ENCODE measurements around the gene GABARAP. TPM values are rescaled to one million over a fixed set of nuclear protein-coding genes. Genes with fewer than 3 reads are reported as not detected.
A peak's percentile ranks its signal among the peaks of the same experiment; 100 is the strongest.

GABARAP gene
- total and polyA plus RNA-seq, 10 of the 15 experiments (the other 5 are each of a cell fraction or from before 2014, with no cell fraction given): 134 to 613 (median 285) TPM

DNA sequence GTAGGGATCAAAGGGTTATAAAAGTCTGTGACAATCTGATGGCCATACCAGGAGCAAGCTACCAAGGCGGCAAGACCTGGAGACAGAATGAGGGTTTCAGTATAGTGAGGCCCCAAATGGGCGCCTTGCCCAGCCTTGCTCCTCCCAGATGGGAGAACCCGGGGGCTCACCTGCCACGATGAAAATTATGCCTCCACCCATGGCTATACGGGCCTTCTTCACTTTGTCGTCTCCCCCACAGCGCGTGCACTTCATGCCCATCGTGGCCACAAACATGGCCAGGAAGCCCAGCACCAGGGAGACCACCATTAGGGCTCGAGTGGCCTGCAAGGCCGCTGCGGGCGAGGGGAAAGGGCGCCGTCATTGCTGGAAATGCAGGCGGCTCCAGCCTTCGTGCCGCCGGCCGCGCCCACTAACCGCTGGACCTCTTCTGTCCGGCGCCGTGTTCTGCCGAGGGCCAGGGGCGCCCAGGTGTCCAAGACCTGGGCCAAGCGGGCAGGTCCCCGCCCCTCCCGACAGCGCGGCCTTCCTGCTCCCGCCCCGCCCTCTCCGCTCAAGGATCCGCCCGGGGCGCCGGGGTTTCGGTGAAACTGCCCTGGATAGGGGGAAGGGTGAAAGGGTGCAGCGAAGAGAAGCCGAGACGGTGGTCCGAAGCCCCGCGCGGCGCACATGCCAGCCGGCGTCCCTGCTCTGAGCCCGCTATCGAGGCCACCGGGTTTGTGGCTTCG, 18.6 kb upstream of the GABARAP start:
- DNase-seq (ENCODE audit: low read depth, low spot score) (no peak), FAIRE-seq (no peak), ATAC-seq (peak; percentile 48)
- POLR2A ChIA-PET: no interaction called here
- H3K79me2 ChIP-seq (ENCODE audit: control insufficient read depth, insufficient read depth, low read length): no peaks in the 10 kb centered on the region
- H4K20me1 ChIP-seq (ENCODE audit: control insufficient read depth, insufficient read depth): no peaks in the 10 kb centered on the region
- H3K4me1 ChIP-seq (ENCODE audit: control insufficient read depth, insufficient read depth, low read length): peaks cover 17% of the 10 kb centered on the region
- H3K27me3 ChIP-seq (replicated peaks in 1 of 2; ENCODE audit: control insufficient read depth in 2 of 2, insufficient read depth in 2 of 2, low read length in 1 of 2): peaks cover 3 to 5% of the 10 kb centered on the region in 2 experiments; a peak in 2 of 4 replicates
- SMC1A ChIA-PET (ENCODE audit: uncharacterized antibody, unreplicated experiment): no interaction called here
- peak overlapping the region; percentile 65 for H2AFZ ChIP-seq (ENCODE audit: control insufficient read depth, low read depth, low read length)
- H3K4me3 ChIP-seq: peak overlapping the region; percentile 64
- peak overlapping the region; percentile 43 for H3K9ac ChIP-seq (ENCODE audit: control insufficient read depth, insufficient read depth, low read length)
- WGBS (ENCODE audit: insufficient coverage, insufficient replicate concordance, low lambda C conversion rate, missing lambda C conversion rate): 8% methylated on average over 38 of the region's 54 CpGs
- CTCF ChIA-PET: no interaction called here
- peak overlapping the region; percentile 86 for H3K4me2 ChIP-seq (ENCODE audit: control insufficient read depth, insufficient read depth)
- peaks cover 0 to 8% of the 10 kb centered on the region in 2 experiments; a peak in 2 of 4 replicates for H3K36me3 ChIP-seq (ENCODE audit: control insufficient read depth in 2 of 2, insufficient read depth in 2 of 2, low read length in 1 of 2)
- TF ChIP-seq POLR2A (IDR thresholded peaks at IDR 0.05; ENCODE audit: low read depth, low read length): peak; percentile 69
- TF ChIP-seq CBX5 (IDR thresholded peaks at IDR 0.05; ENCODE audit: low read depth): no peak
- TF ChIP-seq IRF4 (IDR thresholded peaks at IDR 0.05; ENCODE audit: low read depth, low read length): no peak
- intact Hi-C loops (cut with micrococcal nuclease; ENCODE audit: unreplicated experiment): no loop called here
- RAD21 ChIA-PET (ENCODE audit: unreplicated experiment): no interaction called here
- H3K9me3 ChIP-seq (replicated peaks; ENCODE audit: control insufficient read depth, insufficient read depth, low read length): no peaks in the 10 kb centered on the region
- no peak overlapping the region for H3K27ac ChIP-seq (ENCODE audit: control insufficient read depth, insufficient read depth)
- in situ Hi-C loops (cut with MboI): no loop called here
- no TSS peak for BruUV-seq (replicated peaks)

DNA sequence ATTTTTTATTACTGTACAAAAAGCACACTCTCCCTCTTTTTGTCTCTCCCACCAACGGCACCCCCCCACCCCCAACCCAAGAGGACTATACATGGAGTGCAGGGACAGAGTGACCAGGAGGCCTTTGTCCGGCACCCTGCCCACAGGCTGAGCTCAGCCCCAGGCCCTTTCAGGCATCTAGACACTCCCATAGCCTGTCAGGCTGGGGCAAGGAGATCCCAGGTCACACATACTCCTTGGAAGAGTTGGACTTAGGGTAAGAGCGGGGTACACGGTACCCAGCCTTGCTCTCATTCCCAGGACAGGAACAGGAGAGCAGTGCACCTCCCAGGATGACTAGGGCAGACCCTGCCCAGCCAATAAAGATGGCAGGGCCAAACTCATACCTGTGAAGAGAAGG, 17.9 kb upstream of the GABARAP start:
- intact Hi-C loops (cut with micrococcal nuclease; ENCODE audit: unreplicated experiment): no loop called here
- no TSS peak for BruUV-seq (replicated peaks)
- no peak for FAIRE-seq
- TF ChIP-seq SPI1 (IDR thresholded peaks at IDR 0.05; ENCODE audit: borderline replicate concordance, insufficient read depth, low read depth, low read length) (no peak), BMI1 (IDR thresholded peaks at IDR 0.05; ENCODE audit: borderline replicate concordance) (no peak), CHD1 (IDR thresholded peaks at IDR 0.05; ENCODE audit: low read depth, low read length) (no peak), NR2C2 (IDR thresholded peaks at IDR 0.05; ENCODE audit: borderline replicate concordance, control insufficient read depth, insufficient read length, low read depth) (no peak)
- TF ChIP-seq, protein P1, sequence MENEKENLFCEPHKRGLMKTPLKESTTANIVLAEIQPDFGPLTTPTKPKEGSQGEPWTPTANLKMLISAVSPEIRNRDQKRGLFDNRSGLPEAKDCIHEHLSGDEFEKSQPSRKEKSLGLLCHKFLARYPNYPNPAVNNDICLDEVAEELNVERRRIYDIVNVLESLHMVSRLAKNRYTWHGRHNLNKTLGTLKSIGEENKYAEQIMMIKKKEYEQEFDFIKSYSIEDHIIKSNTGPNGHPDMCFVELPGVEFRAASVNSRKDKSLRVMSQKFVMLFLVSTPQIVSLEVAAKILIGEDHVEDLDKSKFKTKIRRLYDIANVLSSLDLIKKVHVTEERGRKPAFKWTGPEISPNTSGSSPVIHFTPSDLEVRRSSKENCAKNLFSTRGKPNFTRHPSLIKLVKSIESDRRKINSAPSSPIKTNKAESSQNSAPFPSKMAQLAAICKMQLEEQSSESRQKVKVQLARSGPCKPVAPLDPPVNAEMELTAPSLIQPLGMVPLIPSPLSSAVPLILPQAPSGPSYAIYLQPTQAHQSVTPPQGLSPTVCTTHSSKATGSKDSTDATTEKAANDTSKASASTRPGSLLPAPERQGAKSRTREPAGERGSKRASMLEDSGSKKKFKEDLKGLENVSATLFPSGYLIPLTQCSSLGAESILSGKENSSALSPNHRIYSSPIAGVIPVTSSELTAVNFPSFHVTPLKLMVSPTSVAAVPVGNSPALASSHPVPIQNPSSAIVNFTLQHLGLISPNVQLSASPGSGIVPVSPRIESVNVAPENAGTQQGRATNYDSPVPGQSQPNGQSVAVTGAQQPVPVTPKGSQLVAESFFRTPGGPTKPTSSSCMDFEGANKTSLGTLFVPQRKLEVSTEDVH (IDR thresholded peaks at IDR 0.05; ENCODE audit: low read depth, partially characterized antibody): no peak
- TF ChIP-seq, protein P2, sequence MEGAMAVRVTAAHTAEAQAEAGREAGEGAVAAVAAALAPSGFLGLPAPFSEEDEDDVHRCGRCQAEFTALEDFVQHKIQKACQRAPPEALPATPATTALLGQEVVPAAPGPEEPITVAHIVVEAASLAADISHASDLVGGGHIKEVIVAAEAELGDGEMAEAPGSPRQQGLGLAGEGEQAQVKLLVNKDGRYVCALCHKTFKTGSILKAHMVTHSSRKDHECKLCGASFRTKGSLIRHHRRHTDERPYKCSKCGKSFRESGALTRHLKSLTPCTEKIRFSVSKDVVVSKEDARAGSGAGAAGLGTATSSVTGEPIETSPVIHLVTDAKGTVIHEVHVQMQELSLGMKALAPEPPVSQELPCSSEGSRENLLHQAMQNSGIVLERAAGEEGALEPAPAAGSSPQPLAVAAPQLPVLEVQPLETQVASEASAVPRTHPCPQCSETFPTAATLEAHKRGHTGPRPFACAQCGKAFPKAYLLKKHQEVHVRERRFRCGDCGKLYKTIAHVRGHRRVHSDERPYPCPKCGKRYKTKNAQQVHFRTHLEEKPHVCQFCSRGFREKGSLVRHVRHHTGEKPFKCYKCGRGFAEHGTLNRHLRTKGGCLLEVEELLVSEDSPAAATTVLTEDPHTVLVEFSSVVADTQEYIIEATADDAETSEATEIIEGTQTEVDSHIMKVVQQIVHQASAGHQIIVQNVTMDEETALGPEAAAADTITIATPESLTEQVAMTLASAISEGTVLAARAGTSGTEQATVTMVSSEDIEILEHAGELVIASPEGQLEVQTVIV (IDR thresholded peaks at IDR 0.05; ENCODE audit: borderline replicate concordance, partially characterized antibody): no peak

More for the DNA sequence above, 17.9 kb upstream of the GABARAP start:
- CTCF ChIA-PET: interaction anchor here (0.7 kb wide), 1 partner anchor 22 kb away, joined by 3 read pairs; no protein-coding TSS in a partner anchor
- Histone ChIP-seq H2AFZ (ENCODE audit: control insufficient read depth, low read depth, low read length) (no peak overlapping the region), H3K4me3 (no peak overlapping the region), H3K9me3 (replicated peaks; ENCODE audit: control insufficient read depth, insufficient read depth, low read length) (no peaks in the 10 kb centered on the region), H4K20me1 (ENCODE audit: control insufficient read depth, insufficient read depth) (no peaks in the 10 kb centered on the region), H3K9ac (ENCODE audit: control insufficient read depth, insufficient read depth, low read length) (no peak overlapping the region), H3K27ac (ENCODE audit: control insufficient read depth, insufficient read depth) (no peak overlapping the region), H3K4me2 (ENCODE audit: control insufficient read depth, insufficient read depth) (no peak overlapping the region), H3K27me3 (replicated peaks in 1 of 2; ENCODE audit: control insufficient read depth in 2 of 2, insufficient read depth in 2 of 2, low read length in 1 of 2) (peaks cover 3 to 5% of the 10 kb centered on the region in 2 experiments; a peak in 2 of 4 replicates), H3K36me3 (ENCODE audit: control insufficient read depth in 2 of 2, insufficient read depth in 2 of 2, low read length in 1 of 2) (peaks cover 0 to 8% of the 10 kb centered on the region in 2 experiments; a peak in 2 of 4 replicates), H3K79me2 (ENCODE audit: control insufficient read depth, insufficient read depth, low read length) (no peaks in the 10 kb centered on the region), H3K4me1 (ENCODE audit: control insufficient read depth, insufficient read depth, low read length) (peaks cover 17% of the 10 kb centered on the region)
- ATAC-seq: no peak
- RAD21 ChIA-PET (ENCODE audit: unreplicated experiment): no interaction called here
- POLR2A ChIA-PET: no interaction called here
- SMC1A ChIA-PET (ENCODE audit: uncharacterized antibody, unreplicated experiment): no interaction called here
- no peak for DNase-seq (ENCODE audit: low read depth, low spot score)
- in situ Hi-C loops (cut with MboI): no loop called here
- 82% methylated on average over 4 of the region's 4 CpGs for WGBS (ENCODE audit: insufficient coverage, insufficient replicate concordance, low lambda C conversion rate, missing lambda C conversion rate)

All from GM12878 (cell line).